HG03039 (cell line): ENCODE results near the gene RASA4B.
"Not testable (repeated sequence)": the region's sequence is repeated elsewhere in the genome, so short reads cannot be mapped to it uniquely, and the experiment has no call there.

Experiments used
- ATAC-seq: cut with Tn5 transposase; IDR thresholded peaks from one replicate; pipeline ENCODE4 v1.9.1; 2021; ENCODE audit warnings: mild to moderate bottlenecking, moderate library complexity; ENCODE audit not compliant: unreplicated experiment

RASA4B gene

GRCh38 chr7:102455596-102455995, 62.0 kb downstream of the RASA4B start:
- ATAC-seq: no peak

GRCh38 chr7:102454932-102455331, 62.6 kb downstream of the RASA4B start:
- ATAC-seq: not testable (repeated sequence)

GRCh38 chr7:102454468-102454867, 63.1 kb downstream of the RASA4B start:
- no peak for ATAC-seq

GRCh38 chr7:102453319-102453718, 64.3 kb downstream of the RASA4B start:
- no peak for ATAC-seq

GRCh38 chr7:102452451-102452850, 65.1 kb downstream of the RASA4B start:
- ATAC-seq: no peak

DNA sequence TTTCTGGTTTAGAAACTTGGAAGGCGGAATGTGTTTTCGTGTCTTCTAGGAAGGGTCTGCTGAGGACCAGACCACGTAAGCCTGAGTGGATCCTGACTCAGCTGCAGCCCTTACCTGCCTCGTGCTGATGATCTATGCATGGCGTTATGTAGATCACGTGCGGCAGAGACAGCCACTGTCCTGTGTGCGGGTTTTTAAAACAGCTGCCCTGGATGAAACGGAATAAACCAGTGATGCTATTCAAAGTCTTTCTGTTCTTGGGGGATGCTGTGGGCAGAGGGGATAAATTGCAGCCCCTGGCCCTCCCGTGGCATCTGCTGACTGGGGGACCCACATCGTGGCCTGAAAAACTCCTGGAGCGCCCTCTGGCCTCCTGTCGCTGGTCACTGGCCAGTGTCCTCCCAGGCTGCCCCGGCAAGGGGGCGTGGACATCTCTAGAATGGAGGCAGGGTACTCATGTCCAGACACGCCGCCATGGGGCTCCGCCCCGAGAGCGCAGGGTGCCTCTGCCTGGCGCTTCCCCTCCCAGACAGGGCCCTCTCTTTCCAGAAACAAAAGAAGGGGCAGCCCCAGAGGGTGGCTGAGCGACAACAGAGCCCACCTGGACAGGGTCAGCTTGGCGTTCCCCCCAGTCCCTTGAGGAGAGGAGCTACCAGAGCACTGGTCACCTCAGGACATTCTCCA, 66.1 kb downstream of the RASA4B start:
- ATAC-seq: no peak

DNA sequence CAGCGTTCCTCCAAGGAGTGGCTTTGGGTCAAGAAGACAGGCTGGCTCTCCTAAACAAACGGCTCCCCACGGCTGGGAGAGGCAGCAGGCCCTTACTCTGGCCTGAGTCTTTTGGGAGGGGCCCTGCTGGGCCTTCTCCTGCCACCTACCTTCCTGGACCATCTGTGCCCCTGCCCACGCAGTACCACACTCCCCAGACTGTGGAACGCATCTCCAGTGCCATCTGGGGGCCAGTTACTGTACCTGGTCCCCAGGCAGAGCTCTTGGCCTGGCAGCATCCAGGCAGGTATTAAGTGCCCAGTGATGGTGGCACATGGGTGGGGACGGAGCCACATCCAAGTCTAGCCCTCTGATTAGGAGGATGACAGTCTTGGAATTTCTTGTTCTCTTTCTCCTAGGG, 67.3 kb downstream of the RASA4B start:
- no peak for ATAC-seq

- no peak for ATAC-seq
Observed at GRCh38 chr7:102449136-102449535, 68.4 kb downstream of the RASA4B start.

DNA sequence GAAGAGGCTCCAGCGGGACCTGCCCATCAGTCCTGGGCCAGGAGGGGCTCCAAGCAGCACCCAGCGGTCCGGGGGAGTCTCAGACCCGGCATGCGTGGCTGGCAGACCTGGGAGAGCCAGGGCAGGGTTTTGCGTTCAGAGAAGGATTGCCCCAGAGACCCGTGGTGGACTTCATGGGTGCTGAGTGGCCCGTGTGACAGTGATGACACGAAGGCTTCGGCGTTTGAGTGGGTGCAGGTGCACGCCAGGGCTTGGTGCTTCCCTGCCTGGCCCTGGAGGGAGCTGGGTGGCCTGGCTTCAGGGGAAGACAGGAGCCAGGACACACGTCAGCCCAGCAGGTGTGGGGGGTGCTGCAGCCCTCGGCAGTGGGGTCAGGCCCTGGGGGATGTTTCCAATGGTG, 70.3 kb downstream of the RASA4B start:
- no peak for ATAC-seq

- no peak for ATAC-seq
Observed at GRCh38 chr7:102446387-102447156, 71.0 kb downstream of the RASA4B start.

DNA sequence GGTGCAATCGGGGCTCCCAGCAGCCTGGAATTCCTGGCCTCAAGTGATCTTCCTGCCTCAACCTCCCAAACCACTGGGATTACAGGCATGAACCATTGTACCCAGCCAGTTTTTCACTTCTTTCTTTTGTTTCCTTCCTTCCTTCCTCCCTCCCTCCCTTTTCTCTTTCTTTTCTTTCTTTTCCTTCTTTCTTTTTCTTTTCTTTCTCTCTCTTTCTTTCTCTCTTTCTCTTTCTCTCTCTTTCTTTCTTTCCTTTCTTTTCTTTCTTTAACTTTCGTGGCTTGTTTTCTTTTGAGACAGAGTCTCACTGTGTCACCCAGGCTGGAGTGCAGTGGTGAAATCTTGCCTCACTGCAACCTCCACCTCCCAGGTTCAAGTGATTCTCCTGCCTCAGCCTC, 71.9 kb downstream of the RASA4B start:
- ATAC-seq: no peak

GRCh38 chr7:102444961-102445673, 72.5 kb downstream of the RASA4B start:
- no peak for ATAC-seq

GRCh38 chr7:102439963-102440795, 77.4 kb downstream of the RASA4B start:
- ATAC-seq: no peak

- no peak for ATAC-seq
Observed at GRCh38 chr7:102436118-102436517, 81.5 kb downstream of the RASA4B start.

- no peak for ATAC-seq
Observed at GRCh38 chr7:102434039-102434486, 83.5 kb downstream of the RASA4B start.

DNA sequence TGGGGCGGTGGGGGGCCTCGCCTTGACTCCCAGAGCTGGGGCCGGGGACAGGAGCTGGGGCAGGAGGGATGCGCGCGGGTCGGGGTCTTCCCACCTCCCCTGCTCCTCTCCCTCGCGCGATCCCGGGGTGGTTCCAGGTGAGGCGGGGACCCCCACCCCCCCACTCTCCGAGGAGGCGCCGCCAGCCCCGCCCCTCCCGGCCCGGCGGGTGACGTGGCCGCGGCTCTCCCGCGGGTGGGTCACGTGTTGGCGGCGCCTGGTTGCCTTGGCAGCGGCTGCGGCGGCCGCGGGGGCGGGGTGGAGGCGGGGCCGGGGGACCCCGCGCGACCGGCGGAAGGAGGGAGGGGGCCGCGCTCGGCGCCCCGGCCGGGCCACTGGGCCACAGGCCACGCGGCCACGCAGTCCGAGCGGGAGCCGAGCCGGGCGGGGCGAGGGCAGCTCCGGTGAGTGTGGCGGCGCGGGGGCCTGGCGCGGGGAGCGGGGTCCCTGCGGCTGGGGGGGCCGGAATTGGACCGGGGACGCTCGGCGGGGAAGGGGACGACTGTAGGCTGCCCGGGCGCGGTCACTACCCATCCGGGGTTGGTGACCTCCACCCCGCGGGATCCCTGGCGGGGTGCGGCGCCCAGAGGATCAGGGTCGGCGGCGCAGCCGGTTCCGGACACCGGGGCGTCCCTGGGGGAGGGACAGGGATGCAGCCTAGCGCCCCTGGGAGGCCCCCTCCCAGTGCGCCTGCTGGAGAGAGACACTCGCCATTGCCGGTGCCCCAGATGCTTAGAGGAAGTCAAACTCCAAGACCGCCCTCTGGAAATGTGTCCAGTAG, 84.1 kb downstream of the RASA4B start, which contains the start of gene ORAI2:
Gene ORAI2, plus strand, starts transcription at position 357 of the 820 bp plus-strand sequence. CDS start 5,382 bp downstream, outside the sequence.
- ATAC-seq: peak; percentile 62
